ENCODE data around the gene EMC8. TPM values are rescaled to one million over a fixed set of nuclear protein-coding genes. Genes with fewer than 3 reads are reported as not detected.

Gene EMC8
- total RNA-seq, 1 donor from 2014 or later, result 45.2 TPM

DNA sequence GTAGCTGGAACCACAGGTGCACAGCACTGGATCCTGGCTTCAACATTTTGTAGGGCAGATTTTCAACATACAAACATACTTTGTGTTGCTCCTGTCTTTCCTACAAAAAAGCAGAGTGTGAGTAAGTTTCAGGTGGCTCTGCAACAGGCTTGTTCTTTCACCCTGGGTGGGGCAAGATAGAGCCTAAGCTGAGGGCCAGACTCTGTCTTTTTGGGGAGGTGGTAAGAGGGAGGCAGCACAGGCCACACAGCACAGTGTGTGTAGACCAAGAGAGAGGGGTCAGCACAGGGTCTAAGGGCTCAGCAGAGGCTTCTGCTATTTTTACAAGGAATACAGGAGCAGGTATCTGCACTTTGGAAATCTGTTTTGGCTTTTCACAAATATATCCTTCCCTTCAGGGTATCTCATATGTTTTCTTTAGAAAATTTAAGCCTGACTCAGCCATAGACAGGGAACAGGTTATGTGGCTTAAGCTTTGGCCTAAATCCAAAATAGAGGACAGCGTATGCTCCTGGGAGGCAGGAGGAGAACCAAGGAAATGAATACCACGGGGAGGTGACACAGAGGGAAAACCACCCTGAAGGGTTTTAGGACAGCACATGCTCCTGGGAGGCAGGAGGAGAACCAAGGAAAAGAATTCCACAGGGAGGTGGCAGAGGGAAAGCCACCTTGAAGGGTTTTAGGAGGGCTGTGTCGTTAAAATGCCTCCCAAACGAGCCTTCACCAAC lies 21.6 kb downstream of the EMC8 start:
- TF ChIP-seq, protein P1, sequence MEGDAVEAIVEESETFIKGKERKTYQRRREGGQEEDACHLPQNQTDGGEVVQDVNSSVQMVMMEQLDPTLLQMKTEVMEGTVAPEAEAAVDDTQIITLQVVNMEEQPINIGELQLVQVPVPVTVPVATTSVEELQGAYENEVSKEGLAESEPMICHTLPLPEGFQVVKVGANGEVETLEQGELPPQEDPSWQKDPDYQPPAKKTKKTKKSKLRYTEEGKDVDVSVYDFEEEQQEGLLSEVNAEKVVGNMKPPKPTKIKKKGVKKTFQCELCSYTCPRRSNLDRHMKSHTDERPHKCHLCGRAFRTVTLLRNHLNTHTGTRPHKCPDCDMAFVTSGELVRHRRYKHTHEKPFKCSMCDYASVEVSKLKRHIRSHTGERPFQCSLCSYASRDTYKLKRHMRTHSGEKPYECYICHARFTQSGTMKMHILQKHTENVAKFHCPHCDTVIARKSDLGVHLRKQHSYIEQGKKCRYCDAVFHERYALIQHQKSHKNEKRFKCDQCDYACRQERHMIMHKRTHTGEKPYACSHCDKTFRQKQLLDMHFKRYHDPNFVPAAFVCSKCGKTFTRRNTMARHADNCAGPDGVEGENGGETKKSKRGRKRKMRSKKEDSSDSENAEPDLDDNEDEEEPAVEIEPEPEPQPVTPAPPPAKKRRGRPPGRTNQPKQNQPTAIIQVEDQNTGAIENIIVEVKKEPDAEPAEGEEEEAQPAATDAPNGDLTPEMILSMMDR (IDR thresholded peaks at IDR 0.05; ENCODE audit: unreplicated experiment), result no peak
- H3K4me1 Mint-ChIP-seq (ENCODE audit: low read depth), result peaks cover 7% of the 10 kb centered on the region
- no peaks in the 10 kb centered on the region for H3K27me3 Mint-ChIP-seq
- H3K4me3 Mint-ChIP-seq (ENCODE audit: low read depth), result no peak overlapping the region
- H3K27ac Mint-ChIP-seq, result no peak overlapping the region
- peaks cover 16% of the 10 kb centered on the region for H3K36me3 Mint-ChIP-seq (ENCODE audit: insufficient read depth)
- no peaks in the 10 kb centered on the region for H3K9me3 Mint-ChIP-seq (ENCODE audit: low read depth)
- no peak for DNase-seq (ENCODE audit: low spot score, unreplicated experiment)

DNA sequence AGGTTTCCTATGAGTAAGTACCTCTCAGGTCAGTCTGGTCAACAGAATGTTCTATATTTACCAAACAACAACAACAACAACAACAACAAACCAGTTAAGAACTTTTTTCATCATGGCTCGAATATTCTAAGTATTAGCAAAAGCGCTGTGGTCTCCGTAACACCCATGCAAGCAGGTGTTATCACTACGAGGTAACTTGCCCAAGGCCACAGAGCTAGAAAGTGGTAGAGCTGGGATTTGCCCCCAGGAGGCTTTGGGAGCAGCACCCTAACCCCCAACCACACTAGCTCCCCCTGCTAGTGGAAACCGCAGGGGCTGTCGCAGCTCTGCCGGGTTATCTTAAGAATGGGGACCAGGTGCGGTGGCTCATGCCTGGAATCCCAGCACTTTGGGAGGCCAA lies 24.5 kb downstream of the EMC8 start:
- Mint-ChIP-seq H3K4me1 (ENCODE audit: low read depth) (peaks cover 1% of the 10 kb centered on the region), H3K4me3 (ENCODE audit: low read depth) (no peak overlapping the region), H3K27me3 (no peaks in the 10 kb centered on the region), H3K9me3 (ENCODE audit: low read depth) (no peaks in the 10 kb centered on the region), H3K36me3 (ENCODE audit: insufficient read depth) (peaks cover 8% of the 10 kb centered on the region), H3K27ac (no peak overlapping the region)
- TF ChIP-seq, protein P1 (IDR thresholded peaks at IDR 0.05; ENCODE audit: unreplicated experiment), result no peak
- DNase-seq (ENCODE audit: low spot score, unreplicated experiment), result no peak

DNA sequence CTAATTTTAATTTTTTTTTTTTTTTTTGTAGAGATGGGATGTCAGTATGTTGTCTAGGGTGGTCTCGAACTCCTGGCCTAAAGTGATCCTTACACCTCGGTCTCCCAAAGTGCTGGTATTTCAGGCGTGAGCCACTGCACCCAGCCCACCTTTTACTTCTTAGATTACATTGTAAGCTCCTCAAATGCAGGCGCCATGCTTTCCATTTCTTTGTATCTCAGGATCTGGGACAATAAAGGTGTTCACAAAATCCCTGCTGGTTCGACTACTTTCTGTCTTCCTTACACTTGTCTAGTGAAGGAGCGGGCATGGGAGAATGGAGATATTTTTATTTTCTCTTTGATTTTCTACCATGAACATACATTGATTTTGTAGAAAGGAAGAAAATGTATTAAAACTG lies 25.2 kb downstream of the EMC8 start:
- no peak for DNase-seq (ENCODE audit: low spot score, unreplicated experiment)
- peaks cover 5% of the 10 kb centered on the region for H3K36me3 Mint-ChIP-seq (ENCODE audit: insufficient read depth)
- H3K4me3 Mint-ChIP-seq (ENCODE audit: low read depth), result no peak overlapping the region
- no peaks in the 10 kb centered on the region for H3K27me3 Mint-ChIP-seq
- H3K4me1 Mint-ChIP-seq (ENCODE audit: low read depth), result peaks cover 1% of the 10 kb centered on the region
- no peaks in the 10 kb centered on the region for H3K9me3 Mint-ChIP-seq (ENCODE audit: low read depth)
- TF ChIP-seq, protein P1 (IDR thresholded peaks at IDR 0.05; ENCODE audit: unreplicated experiment), result no peak
- H3K27ac Mint-ChIP-seq, result no peak overlapping the region

DNA sequence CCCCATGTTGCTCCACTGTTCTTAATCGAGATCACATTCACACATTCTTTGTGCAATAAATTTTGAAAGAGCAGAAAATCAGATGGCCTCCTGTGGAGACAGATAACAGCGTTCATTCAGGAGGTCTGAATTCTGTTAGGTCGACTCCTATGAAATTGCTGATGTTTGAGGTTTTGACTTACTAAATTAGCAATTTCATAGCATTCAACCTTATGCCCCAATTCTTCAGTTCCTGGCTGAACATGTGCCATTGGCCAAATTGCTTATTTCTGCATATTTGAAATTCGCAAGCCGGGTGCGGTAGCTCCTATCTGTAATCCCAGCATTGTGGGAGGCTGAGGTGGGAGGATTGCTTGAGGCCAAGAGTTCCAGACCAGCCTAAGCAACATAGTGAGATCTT lies 26.3 kb downstream of the EMC8 start:
- Mint-ChIP-seq H3K27ac (no peak overlapping the region), H3K27me3 (peaks cover under 1% of the 10 kb centered on the region), H3K9me3 (ENCODE audit: low read depth) (no peaks in the 10 kb centered on the region), H3K36me3 (ENCODE audit: insufficient read depth) (peaks cover 5% of the 10 kb centered on the region), H3K4me1 (ENCODE audit: low read depth) (peaks cover 1% of the 10 kb centered on the region), H3K4me3 (ENCODE audit: low read depth) (no peak overlapping the region)
- DNase-seq (ENCODE audit: low spot score, unreplicated experiment), result no peak
- TF ChIP-seq, protein P1 (IDR thresholded peaks at IDR 0.05; ENCODE audit: unreplicated experiment), result no peak

DNA sequence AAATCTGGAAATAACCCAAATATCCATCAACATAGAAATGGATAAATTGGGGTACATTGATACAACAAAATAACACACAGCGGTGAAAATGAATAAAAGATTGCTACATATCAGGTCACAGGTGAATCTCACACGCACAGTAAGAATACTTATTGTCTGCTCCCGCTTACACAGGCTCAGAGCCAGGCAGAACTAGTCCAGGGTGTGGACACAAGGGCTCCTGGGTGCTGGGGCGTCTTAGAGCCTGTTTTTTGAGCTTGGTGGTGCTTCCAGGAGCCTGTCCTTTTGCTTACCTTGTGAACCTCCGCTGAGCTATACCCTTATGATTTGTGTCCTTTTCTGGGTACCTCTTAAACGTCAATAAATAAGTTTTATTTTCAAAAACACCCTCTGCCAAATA lies 28.6 kb downstream of the EMC8 start:
- DNase-seq (ENCODE audit: low spot score, unreplicated experiment), result no peak
- H3K36me3 Mint-ChIP-seq (ENCODE audit: insufficient read depth), result peaks cover 2% of the 10 kb centered on the region
- no peaks in the 10 kb centered on the region for H3K9me3 Mint-ChIP-seq (ENCODE audit: low read depth)
- H3K4me3 Mint-ChIP-seq (ENCODE audit: low read depth), result no peak overlapping the region
- peaks cover 1% of the 10 kb centered on the region for H3K4me1 Mint-ChIP-seq (ENCODE audit: low read depth)
- TF ChIP-seq, protein P1 (IDR thresholded peaks at IDR 0.05; ENCODE audit: unreplicated experiment), result no peak
- H3K27me3 Mint-ChIP-seq, result peaks cover 13% of the 10 kb centered on the region
- H3K27ac Mint-ChIP-seq, result no peak overlapping the region
